Fibroblast of lung (primary cell): ENCODE measurements around the gene CECR2.

Source experiments
- CTCF ChIP-seq, 2 donors: IDR thresholded peaks in 1 of 2; conservative IDR thresholded peaks in 1 of 2; 1 replicate in 1 of 2; 2 replicates in 1 of 2; pipeline ENCODE4 v1.5.1; 2011 to 2012; ENCODE audit warnings: low read length in 2 of 2, control low read depth in 1 of 2, inconsistent platforms in 1 of 2, low read depth in 1 of 2, mild to moderate bottlenecking in 1 of 2
- EZH2 ChIP-seq: IDR thresholded peaks from 2 replicates; pipeline ENCODE4 v1.5.1; 2012; ENCODE audit warnings: low read length, control low read depth, mild to moderate bottlenecking; ENCODE audit errors: missing control alignments

GRCh38 chr22:17376950-17377349 is 7.7 kb downstream of the CECR2 start:
- TF ChIP-seq CTCF (conservative IDR thresholded peaks at IDR 0.05 in 1 of 2, IDR thresholded peaks at IDR 0.05 in 1 of 2; ENCODE audit: low read depth in 1 of 2, low read length in 2 of 2) (no peak), EZH2 (no peak)
